Endothelial cell of umbilical vein (primary cell): ENCODE results near the gene RAD51B. TPM values are rescaled to one million over a fixed set of nuclear protein-coding genes. Genes with fewer than 3 reads are reported as not detected.

Experiments
- BruUV-seq: library from RNA; stranded (reverse); fragments of 400-500 nt; replicated peaks from 2 replicates; lab custom pipeline; 2021; lab: Mats Ljungman, UMichigan
- CTCF ChIA-PET: fragments of 300-600, 350-600 bp; sonication (Branson Sonifier 250); formaldehyde crosslinking; loops from one replicate; lab custom pipeline; 2021; ENCODE audit warnings: antibody characterized with exemption, inconsistent platforms; lab: Charles Lee
- POLR2A ChIA-PET: fragments of 300-600, 350-600 bp; sonication (Branson Sonifier 250); formaldehyde crosslinking; loops from one replicate; lab custom pipeline; 2021; ENCODE audit warnings: antibody characterized with exemption, inconsistent platforms; lab: Charles Lee
- DNase-seq: peaks from one replicate; pipeline ENCODE4 v3.0.0-alpha.2; 2011; ENCODE audit warnings: low read depth, low spot score
- FAIRE-seq: peaks from 2 replicates; lab custom pipeline; 2011; peaks lifted over from hg19 to GRCh38; lab: Jason Lieb, UNC
- H2AFZ ChIP-seq: 2 replicates; pipeline ENCODE4 v1.6.0; 2012; ENCODE audit warnings: low read depth, low read length, control low read depth, inconsistent platforms
- H3K27ac ChIP-seq: 2 replicates; pipeline ENCODE4 v1.5.1; 2011; ENCODE audit warnings: low read depth, mild to moderate bottlenecking, control low read depth, low read length, moderate library complexity; ENCODE audit not compliant: insufficient read depth
- H3K27me3 ChIP-seq, 2 experiments: 2 replicates each; pipeline versions ENCODE4 v1.6.0 to v1.6.1; 2011; ENCODE audit warnings: low read length in 2 of 2, mixed read lengths in 1 of 2; ENCODE audit not compliant: control insufficient read depth in 2 of 2, insufficient read depth in 2 of 2
- H3K36me3 ChIP-seq, 2 experiments: 2 replicates in 1 of 2; 3 replicates in 1 of 2; pipeline ENCODE4 v1.5.1; 2011; ENCODE audit warnings: low read length in 2 of 2, mild to moderate bottlenecking in 1 of 2, moderate library complexity in 1 of 2; ENCODE audit not compliant: control insufficient read depth in 2 of 2, insufficient read depth in 2 of 2; ENCODE audit errors: extremely low read depth in 1 of 2
- H3K4me1 ChIP-seq: 3 replicates; pipeline ENCODE4 v1.5.1; 2011; ENCODE audit warnings: mild to moderate bottlenecking, low read length; ENCODE audit not compliant: control insufficient read depth, insufficient read depth; ENCODE audit errors: extremely low read depth
- H3K4me2 ChIP-seq: 2 replicates; pipeline ENCODE4 v1.6.1; 2011; ENCODE audit warnings: low read length, control low read depth, mixed read lengths; ENCODE audit not compliant: insufficient read depth
- H3K4me3 ChIP-seq, 3 experiments: fragments of 200-600 bp in 1 of 3; sonication (generic), shearing (Covaris generic) in 1 of 3; replicated peaks in 1 of 3; 2 replicates each; pipeline ENCODE4 v1.5.1; 2011 to 2016; ENCODE audit warnings: control low read depth in 3 of 3, low read length in 3 of 3, mild to moderate bottlenecking in 2 of 3, inconsistent platforms in 1 of 3, low read depth in 1 of 3, moderate library complexity in 1 of 3; ENCODE audit not compliant: insufficient read depth in 1 of 3
- H3K79me2 ChIP-seq: 2 replicates; pipeline ENCODE4 v1.6.0; 2012; ENCODE audit warnings: low read length, inconsistent platforms; ENCODE audit not compliant: control insufficient read depth, insufficient read depth
- H3K9ac ChIP-seq: replicated peaks from 2 replicates; pipeline ENCODE3; 2011; ENCODE audit warnings: low read length, control low read depth; ENCODE audit not compliant: insufficient read depth; ENCODE audit errors: extremely low read depth
- H3K9me1 ChIP-seq: replicated peaks from 3 replicates; pipeline ENCODE4 v1.6.0; 2011; ENCODE audit warnings: mild to moderate bottlenecking, low read length; ENCODE audit not compliant: control insufficient read depth, insufficient read depth; ENCODE audit errors: extremely low read depth
- H3K9me3 ChIP-seq: replicated peaks from 2 replicates; pipeline ENCODE4 v1.5.1; 2012; ENCODE audit warnings: low read length, inconsistent platforms; ENCODE audit not compliant: control insufficient read depth, insufficient read depth
- H4K20me1 ChIP-seq: replicated peaks from 2 replicates; pipeline ENCODE3; 2011; ENCODE audit warnings: mild to moderate bottlenecking, low read length; ENCODE audit not compliant: control insufficient read depth, insufficient read depth; ENCODE audit errors: extremely low read depth
- CTCF ChIP-seq, 2 donors: IDR thresholded peaks; 1 replicate in 1 of 2; 2 replicates in 1 of 2; pipeline ENCODE4 v1.5.1; 2011; ENCODE audit warnings: low read length in 2 of 2, mild to moderate bottlenecking in 2 of 2, moderate library complexity in 2 of 2, control low read depth in 1 of 2, inconsistent platforms in 1 of 2, low read depth in 1 of 2; ENCODE audit not compliant: insufficient read depth in 1 of 2; ENCODE audit errors: extremely low read depth in 1 of 2
- EZH2 ChIP-seq: IDR thresholded peaks from 2 replicates; pipeline ENCODE4 v1.6.1; 2012; ENCODE audit warnings: borderline replicate concordance, low read depth, mild to moderate bottlenecking, moderate library complexity, low read length, inconsistent platforms; ENCODE audit not compliant: severe bottlenecking
- FOS ChIP-seq: IDR thresholded peaks from 2 replicates; pipeline ENCODE4 v1.6.1; 2011; ENCODE audit warnings: mild to moderate bottlenecking, low read length, moderate library complexity, borderline replicate concordance; ENCODE audit not compliant: insufficient read depth
- GATA2 ChIP-seq: IDR thresholded peaks from 2 replicates; pipeline ENCODE4 v1.7.0; 2011; ENCODE audit warnings: low read depth, mild to moderate bottlenecking, moderate library complexity, mixed read lengths, low read length; ENCODE audit not compliant: insufficient read length, insufficient read depth
- JUN ChIP-seq: IDR thresholded peaks from 2 replicates; pipeline ENCODE4 v1.6.1; 2011; ENCODE audit warnings: borderline replicate concordance, low read depth; ENCODE audit not compliant: insufficient read length, insufficient read depth
- MYC ChIP-seq: IDR thresholded peaks from one replicate; pipeline ENCODE4 v1.6.1; 2011; ENCODE audit warnings: mild to moderate bottlenecking, low read depth, low read length
- POLR2A ChIP-seq: IDR thresholded peaks from 2 replicates; pipeline ENCODE4 v1.6.1; 2012; ENCODE audit warnings: low read depth, mild to moderate bottlenecking, control low read depth, low read length
- POLR2AphosphoS5 ChIP-seq: IDR thresholded peaks from 2 replicates; pipeline ENCODE4 v1.6.1; 2012; ENCODE audit warnings: low read depth, mild to moderate bottlenecking, control low read depth, low read length, moderate library complexity; ENCODE audit not compliant: insufficient read depth
- dilution Hi-C: fragments of 300-500 bp; cut with MboI; formaldehyde crosslinking; loops from one replicate; pipeline ENCODE4 v1.15.0; 2019; ENCODE audit warnings: low sequenced_read_pairs; ENCODE audit not compliant: extremely low pct_ligation_motif_present
- intact Hi-C: fragments of 100-400 bp; cut with micrococcal nuclease; formaldehyde crosslinking; loops from one replicate; pipeline ENCODE4 v1.10.0; 2022
- polyA plus RNA-seq, 4 experiments: library from polyadenylated mRNA; depleted of rRNA in 3 of 4; stranded (reverse) in 3 of 4; unstranded in 1 of 4; fragments of >200 nt; gene quantifications; 2 replicates each; pipeline versions ENCODE4 v1.2.1 to v1.2.3, GENCODE V29; 2011 to 2012; ENCODE audit warnings: missing spikeins in 1 of 4
- total RNA-seq: library from RNA; stranded (reverse); gene quantifications from 2 replicates; pipeline ENCODE4 v1.2.3, GENCODE V29; 2021
- TF ChIP-seq, protein P1 (sequence below): IDR thresholded peaks from 2 replicates; pipeline ENCODE4 v1.6.1; 2011; ENCODE audit not compliant: insufficient read depth, insufficient read length

The RAD51B gene
- total and polyA plus RNA-seq, 2 donors (not counting 3 experiments of a cell fraction or from before 2014, with no cell fraction given): 3.9 to 19.0 TPM

GRCh38 chr14:68358500-68358899, 538.9 kb downstream of the RAD51B start:
- no peak overlapping the region for H3K27ac ChIP-seq
- TF ChIP-seq POLR2AphosphoS5 (no peak), MYC (no peak), FOS (no peak), POLR2A (no peak), EZH2 (no peak), JUN (no peak), GATA2 (no peak), CTCF (IDR thresholded peaks at IDR 0.05; ENCODE audit: extremely low read depth in 1 of 2, insufficient read depth in 1 of 2, low read depth in 1 of 2, low read length in 2 of 2) (no peak)
- TF ChIP-seq, protein P1, sequence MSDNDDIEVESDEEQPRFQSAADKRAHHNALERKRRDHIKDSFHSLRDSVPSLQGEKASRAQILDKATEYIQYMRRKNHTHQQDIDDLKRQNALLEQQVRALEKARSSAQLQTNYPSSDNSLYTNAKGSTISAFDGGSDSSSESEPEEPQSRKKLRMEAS: no peak
- ChIA-PET POLR2A (no interaction called here), CTCF (interaction anchor here (0.7 to 1.2 kb wide), 2 partner anchors 61 to 99 kb away, joined by 3 to 4 read pairs; no protein-coding TSS in a partner anchor)
- intact Hi-C loops: no loop called here
- H3K9me1 ChIP-seq: no peaks in the 10 kb centered on the region
- no peak overlapping the region for H3K4me3 ChIP-seq
- no peaks in the 10 kb centered on the region for H4K20me1 ChIP-seq
- no peak overlapping the region for H3K4me2 ChIP-seq
- FAIRE-seq: no peak
- BruUV-seq: no TSS peak
- no peaks in the 10 kb centered on the region for H3K9me3 ChIP-seq
- no peaks in the 10 kb centered on the region for H3K79me2 ChIP-seq
- no peak overlapping the region for H3K9ac ChIP-seq
- no peaks in the 10 kb centered on the region for H3K36me3 ChIP-seq
- H3K4me1 ChIP-seq: peaks cover 15% of the 10 kb centered on the region
- no peak for DNase-seq
- no peak overlapping the region for H2AFZ ChIP-seq
- H3K27me3 ChIP-seq: no peaks in the 10 kb centered on the region
- dilution Hi-C loops: no loop called here
